HEK293T (cell line): ENCODE data around the gene RTN1.
"Not testable (repeated sequence)": the region's sequence is repeated elsewhere in the genome, so short reads cannot be mapped to it uniquely, and the experiment has no call there.

ENCODE experiments used
- CTCF ChIA-PET: fragments of 350-600 bp; formaldehyde crosslinking; extraction: SDS; loops from one replicate; lab custom pipeline; 2021; ENCODE audit warnings: antibody characterized with exemption, inconsistent platforms; lab: Yijun Ruan, JAX
- POLR2A ChIA-PET: fragments of 350-600 bp; formaldehyde crosslinking; extraction: SDS; loops from one replicate; lab custom pipeline; 2020; ENCODE audit warnings: antibody characterized with exemption, inconsistent platforms; lab: Yijun Ruan, JAX
- DNase-seq: peaks from one replicate; pipeline ENCODE4 v3.0.0; 2012; ENCODE audit warnings: mixed read lengths; ENCODE audit errors: extremely low spot score
- ARNT ChIP-seq: fragments of 450-650 bp; IDR thresholded peaks from 2 replicates; pipeline ENCODE4 v1.6.1; 2017; ENCODE audit warnings: mild to moderate bottlenecking
- BHLHE40 ChIP-seq: fragments of 450-650 bp; IDR thresholded peaks from 2 replicates; pipeline ENCODE4 v1.6.1; 2016; ENCODE audit warnings: mild to moderate bottlenecking, moderate library complexity, borderline replicate concordance
- CTBP1 ChIP-seq: fragments of 450-650 bp; IDR thresholded peaks from 2 replicates; pipeline ENCODE4 v1.6.1; 2016; ENCODE audit warnings: borderline replicate concordance
- ELF4 ChIP-seq: fragments of 450-650 bp; IDR thresholded peaks from 2 replicates; pipeline ENCODE4 v1.6.1; 2017; ENCODE audit warnings: antibody characterized with exemption
- FOXA1 ChIP-seq: fragments of 450-650 bp; IDR thresholded peaks from 2 replicates; pipeline ENCODE4 v1.6.1; 2016; ENCODE audit warnings: mild to moderate bottlenecking
- FOXK2 ChIP-seq: fragments of 450-650 bp; IDR thresholded peaks from 2 replicates; pipeline ENCODE4 v1.6.1; 2016; ENCODE audit warnings: mild to moderate bottlenecking
- FOXM1 ChIP-seq: fragments of 450-650 bp; IDR thresholded peaks from 2 replicates; pipeline ENCODE4 v1.6.1; 2017; ENCODE audit warnings: mild to moderate bottlenecking, borderline replicate concordance
- HDGF ChIP-seq: fragments of 450-650 bp; IDR thresholded peaks from 2 replicates; pipeline ENCODE4 v1.6.1; 2017; ENCODE audit warnings: antibody characterized with exemption, borderline replicate concordance
- L3MBTL2 ChIP-seq: fragments of 450-650 bp; conservative IDR thresholded peaks from 2 replicates; pipeline ENCODE4 v1.6.1; 2016; ENCODE audit warnings: mild to moderate bottlenecking
- LEF1 ChIP-seq: fragments of 450-650 bp; IDR thresholded peaks from 2 replicates; pipeline ENCODE4 v1.6.1; 2017; ENCODE audit warnings: mild to moderate bottlenecking, borderline replicate concordance
- NFRKB ChIP-seq: fragments of 450-650 bp; IDR thresholded peaks from 2 replicates; pipeline ENCODE4 v1.6.1; 2016; ENCODE audit warnings: mild to moderate bottlenecking, moderate library complexity
- PKNOX1 ChIP-seq: fragments of 450-650 bp; IDR thresholded peaks from 2 replicates; pipeline ENCODE4 v1.6.1; 2016
- SP1 ChIP-seq: fragments of 450-650 bp; IDR thresholded peaks from 2 replicates; pipeline ENCODE4 v1.6.1; 2017
- SUZ12 ChIP-seq: fragments of 450-650 bp; IDR thresholded peaks from 2 replicates; pipeline ENCODE4 v1.6.1; 2016; ENCODE audit warnings: mild to moderate bottlenecking
- TARDBP ChIP-seq: fragments of 450-650 bp; IDR thresholded peaks from 2 replicates; pipeline ENCODE4 v1.6.1; 2016
- ZNF384 ChIP-seq: fragments of 450-650 bp; IDR thresholded peaks from 2 replicates; pipeline ENCODE4 v1.6.1; 2016

The RTN1 gene

GRCh38 chr14:59678352-59678751 lies 192.2 kb downstream of the RTN1 start:
- DNase-seq: no peak
- ChIA-PET CTCF (no interaction called here), POLR2A (no interaction called here)
- TF ChIP-seq SP1 (no peak), L3MBTL2 (no peak), LEF1 (no peak)

GRCh38 chr14:59677771-59678231 lies 192.8 kb downstream of the RTN1 start:
- ChIA-PET POLR2A (no interaction called here), CTCF (no interaction called here)
- no peak for DNase-seq
- TF ChIP-seq NFRKB (no peak), FOXK2 (no peak), ARNT (no peak), FOXA1 (no peak), ELF4 (no peak), BHLHE40 (no peak), LEF1 (no peak), TARDBP (no peak), CTBP1 (no peak)

DNA sequence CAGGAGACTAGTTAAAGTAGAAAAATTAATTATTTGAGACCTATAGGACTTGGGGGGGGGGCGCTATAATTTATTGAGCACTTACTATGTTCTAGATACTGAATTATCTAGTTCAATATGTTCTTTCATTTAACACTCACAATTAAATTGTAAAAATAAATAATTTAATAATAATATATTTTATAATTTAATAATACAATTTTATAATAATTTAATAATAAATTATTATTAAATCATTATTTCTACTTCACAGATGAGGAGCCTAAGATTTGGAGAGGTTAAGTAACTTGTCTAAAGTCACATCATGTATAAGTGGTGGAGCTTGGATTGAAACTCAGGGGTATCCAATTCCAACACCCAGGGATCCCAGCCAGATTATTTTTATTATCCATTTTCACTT lies 195.2 kb downstream of the RTN1 start:
- ChIA-PET CTCF (no interaction called here), POLR2A (no interaction called here)
- TF ChIP-seq PKNOX1 (no peak), TARDBP (no peak), LEF1 (no peak), FOXM1 (no peak), HDGF (no peak)
- DNase-seq: no peak

DNA sequence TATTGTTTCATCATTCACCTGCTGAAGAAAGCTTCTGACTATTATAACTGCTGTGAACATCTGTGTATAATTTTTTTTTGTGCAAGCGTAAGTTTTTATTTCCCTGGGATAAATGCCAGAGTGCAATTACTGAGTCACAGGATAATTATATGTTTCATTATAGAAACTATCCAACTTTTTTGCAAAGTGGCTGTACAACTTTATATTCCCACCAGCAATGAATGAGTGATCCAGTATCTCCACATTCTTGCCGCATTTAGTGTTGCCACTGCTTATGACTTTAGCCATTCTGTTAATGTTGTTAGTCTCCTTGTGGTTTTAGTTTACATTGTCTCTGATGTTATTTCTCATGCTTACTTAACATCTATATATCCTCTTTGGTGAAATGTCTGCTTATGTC lies 205.8 kb downstream of the RTN1 start:
- TF ChIP-seq TARDBP (no peak), FOXM1 (no peak), CTBP1 (no peak), PKNOX1 (no peak), HDGF (no peak), LEF1 (no peak), BHLHE40 (no peak), NFRKB (no peak)
- no peak for DNase-seq
- POLR2A ChIA-PET: no interaction called here
- CTCF ChIA-PET: no interaction called here

GRCh38 chr14:59657769-59658168 lies 212.8 kb downstream of the RTN1 start:
- POLR2A ChIA-PET: no interaction called here
- CTCF ChIA-PET: no interaction called here
- TF ChIP-seq SUZ12 (no peak), ARNT (no peak), CTBP1 (no peak), PKNOX1 (no peak), ELF4 (no peak), HDGF (no peak), ZNF384 (no peak), L3MBTL2 (no peak), FOXA1 (no peak), BHLHE40 (no peak)
- no peak for DNase-seq

- no peak for DNase-seq
- ChIA-PET CTCF (no interaction called here), POLR2A (no interaction called here)
- no peak for TF ChIP-seq ZNF384
- no peak for TF ChIP-seq ELF4
Measured at GRCh38 chr14:59656473-59656872, 214.1 kb downstream of the RTN1 start.

- CTCF ChIA-PET, DNase-seq, POLR2A ChIA-PET: not testable (repeated sequence)
Measured at GRCh38 chr14:59654131-59654530, 216.4 kb downstream of the RTN1 start.

DNA sequence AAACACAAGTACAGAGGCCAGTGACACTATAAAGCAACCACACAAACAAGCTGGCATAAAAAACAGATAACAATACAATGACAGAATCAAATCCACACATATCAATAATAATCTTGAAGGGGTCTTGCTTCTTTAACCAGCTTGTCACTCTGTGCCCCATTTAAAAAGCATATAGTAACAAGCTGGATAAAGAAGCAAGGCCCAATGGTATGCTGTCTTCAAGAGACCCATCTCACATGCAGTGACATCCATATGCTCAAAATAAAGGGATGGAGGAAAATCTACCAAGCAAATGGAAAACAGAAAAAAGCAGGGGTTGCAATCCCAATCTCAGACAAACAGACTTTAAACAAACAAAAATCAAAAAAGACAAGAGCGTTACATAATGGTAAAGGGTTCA lies 223.7 kb downstream of the RTN1 start:
- POLR2A ChIA-PET, CTCF ChIA-PET: not testable (repeated sequence)

More for the DNA sequence above, 223.7 kb downstream of the RTN1 start:
- not testable (repeated sequence) for DNase-seq
